GM19035 (cell line): ENCODE results near the gene ELOVL5.
A peak's percentile ranks its signal among the peaks of the same experiment; 100 is the strongest.

ENCODE experiments used
- ATAC-seq: cut with Tn5 transposase; IDR thresholded peaks from one replicate; pipeline ENCODE4 v1.9.1; 2021; ENCODE audit not compliant: unreplicated experiment

The ELOVL5 gene

GRCh38 chr6:53280207-53280606 is 68.5 kb downstream of the ELOVL5 start:
- ATAC-seq = no peak

- ATAC-seq = no peak
These were observed 69.5 kb downstream of the ELOVL5 start for GRCh38 chr6:53279293-53279692.

DNA sequence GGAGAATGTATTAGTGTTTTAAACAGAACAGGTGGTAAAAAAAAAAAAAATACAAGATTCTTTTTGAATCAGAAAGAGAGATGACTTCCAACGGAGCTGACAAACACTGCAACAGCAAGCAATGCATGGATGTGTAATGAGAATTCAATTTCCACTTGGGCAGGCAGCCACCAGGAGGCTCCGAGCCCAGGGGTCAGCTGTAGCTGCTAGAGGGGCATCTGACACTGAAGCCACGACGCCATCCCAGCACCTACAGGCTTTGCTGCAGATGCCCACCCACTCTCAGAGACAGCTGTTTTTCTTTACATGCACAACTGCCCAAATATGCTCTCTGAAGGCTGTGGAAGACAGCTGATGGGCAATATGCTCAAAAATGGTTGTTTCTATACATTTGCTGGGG is 75.4 kb downstream of the ELOVL5 start:
- ATAC-seq = no peak

- ATAC-seq = no peak
These were observed 78.9 kb downstream of the ELOVL5 start for GRCh38 chr6:53269827-53270226.

GRCh38 chr6:53268858-53269608 is 79.7 kb downstream of the ELOVL5 start:
- ATAC-seq = no peak

GRCh38 chr6:53266553-53267090 is 82.1 kb downstream of the ELOVL5 start:
- no peak for ATAC-seq

GRCh38 chr6:53264915-53265607 is 83.7 kb downstream of the ELOVL5 start:
- ATAC-seq = no peak

- ATAC-seq = no peak
These were observed 84.4 kb downstream of the ELOVL5 start for GRCh38 chr6:53264337-53264736.

DNA sequence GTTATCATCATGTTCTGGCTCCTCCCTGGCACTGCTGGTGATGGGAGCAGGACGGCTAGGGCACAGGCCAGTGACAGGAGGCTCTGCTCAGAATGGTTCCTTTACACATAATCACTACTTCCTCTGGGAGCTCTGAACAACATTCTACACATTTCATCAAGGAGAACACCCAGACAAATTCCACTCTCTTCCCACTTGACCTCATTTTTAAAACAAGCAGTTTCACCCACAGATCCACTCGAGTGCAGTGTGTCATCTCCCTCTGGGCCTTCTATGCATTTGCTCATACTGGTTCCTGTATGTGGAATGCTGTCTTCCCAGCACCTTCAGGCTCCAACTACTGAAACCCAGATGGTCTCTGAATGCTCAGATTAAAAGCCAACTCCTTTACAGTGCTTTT is 84.8 kb downstream of the ELOVL5 start:
- no peak for ATAC-seq

GRCh38 chr6:53259860-53260580 is 88.7 kb downstream of the ELOVL5 start:
- no peak for ATAC-seq

GRCh38 chr6:53258774-53259155 is 90.0 kb downstream of the ELOVL5 start:
- no peak for ATAC-seq

GRCh38 chr6:53258076-53258773 is 90.5 kb downstream of the ELOVL5 start:
- no peak for ATAC-seq

DNA sequence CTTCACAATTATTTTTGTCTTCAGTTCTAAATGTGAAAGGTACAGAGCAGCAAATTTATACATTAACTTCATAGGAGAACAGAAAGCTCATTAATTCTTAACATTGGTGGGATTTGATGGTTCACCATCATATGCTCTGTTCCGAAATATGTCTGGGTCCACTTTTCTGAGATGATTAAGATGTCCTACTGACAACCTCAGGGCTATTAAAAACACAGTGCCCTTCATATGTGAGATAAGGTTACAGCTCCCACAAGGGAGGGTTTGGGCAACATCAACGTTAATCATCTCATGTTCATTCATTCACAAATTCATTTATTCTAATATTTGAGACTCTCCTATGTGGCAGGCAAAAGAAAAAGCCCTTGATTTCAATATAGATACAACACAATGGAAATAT is 91.2 kb downstream of the ELOVL5 start:
- no peak for ATAC-seq

DNA sequence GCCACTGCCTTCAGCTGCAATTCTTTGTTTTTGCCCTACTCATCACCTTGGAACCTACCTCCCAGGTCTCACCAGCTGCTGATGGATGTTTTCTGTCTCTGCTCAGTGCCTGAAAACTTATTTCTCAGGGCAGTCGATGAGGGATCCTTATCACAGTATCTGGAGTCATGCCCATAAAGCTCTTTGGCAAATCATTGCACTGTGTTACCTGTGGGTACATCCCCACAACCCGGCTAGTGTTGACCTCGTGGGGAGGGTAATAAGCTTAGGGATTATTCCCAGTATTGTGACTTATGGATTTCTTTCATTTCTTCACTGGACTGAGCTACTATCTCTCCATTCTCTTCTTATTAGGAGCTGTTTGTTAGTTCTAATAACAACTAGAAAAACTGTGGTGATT is 91.7 kb downstream of the ELOVL5 start:
- ATAC-seq = no peak

DNA sequence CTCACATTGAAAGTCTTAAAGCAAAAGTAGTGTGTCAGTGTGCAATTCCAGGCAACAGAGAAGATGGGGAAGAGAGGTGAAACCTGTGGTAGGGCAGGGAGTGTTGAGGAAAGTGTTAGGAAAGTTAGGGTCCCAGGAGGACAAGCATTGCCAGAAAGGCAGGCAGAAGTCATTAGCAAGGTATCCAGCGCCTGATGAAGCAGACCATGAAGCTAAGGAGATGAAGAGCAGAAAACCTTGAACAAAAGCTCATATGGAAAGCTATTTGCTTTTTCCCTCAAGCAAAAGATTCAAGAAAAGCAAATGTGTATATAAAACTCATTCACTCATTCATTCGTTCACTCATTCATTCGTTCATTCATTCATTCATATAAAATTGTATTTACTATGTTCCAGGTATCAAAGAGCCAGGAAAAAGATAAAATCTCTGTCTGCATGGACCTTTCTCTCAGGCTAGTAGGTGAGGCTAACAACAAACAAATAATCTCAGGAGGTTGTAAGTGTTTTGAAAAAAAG is 96.5 kb downstream of the ELOVL5 start:
- ATAC-seq = no peak

GRCh38 chr6:53251033-53251672 is 97.6 kb downstream of the ELOVL5 start:
- no peak for ATAC-seq

DNA sequence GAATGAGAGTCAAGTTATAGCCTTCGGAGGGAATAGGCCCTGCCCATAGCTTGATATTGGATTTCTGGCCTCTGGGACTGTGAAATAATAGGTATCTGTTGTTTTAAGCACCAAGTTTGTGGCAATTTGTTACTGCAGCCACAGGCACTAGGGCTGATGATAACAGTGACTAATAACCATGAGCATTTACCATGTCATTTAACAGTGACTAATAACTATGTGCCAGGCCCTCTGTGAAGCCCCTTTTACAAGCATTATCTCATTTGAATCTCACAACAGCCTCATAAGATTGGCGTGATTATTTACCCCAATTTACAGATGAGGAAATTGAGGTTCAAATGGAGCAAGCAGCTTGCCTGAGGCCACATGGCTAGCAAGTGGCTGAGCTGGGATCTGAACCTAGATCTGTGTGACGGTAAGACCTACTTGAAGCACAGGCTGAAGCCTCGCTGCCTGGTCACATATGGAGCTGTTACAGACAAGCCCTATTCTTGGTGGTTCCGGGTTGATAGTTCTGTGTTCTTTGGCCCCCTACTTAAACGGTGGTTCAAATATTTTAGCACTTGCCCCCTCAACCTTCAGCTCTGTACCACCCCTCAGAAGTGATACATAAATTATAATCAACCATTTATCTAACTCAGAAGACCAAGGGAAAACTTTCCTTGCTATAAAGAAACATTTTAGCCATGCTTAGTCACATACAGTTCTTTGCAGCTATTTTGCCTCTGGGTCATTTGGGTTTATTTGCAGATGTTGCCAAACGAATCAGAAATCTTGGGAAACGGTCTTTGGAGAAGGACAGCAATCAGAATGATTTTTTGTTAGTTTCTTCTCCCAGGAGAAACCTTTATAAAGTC is 98.3 kb downstream of the ELOVL5 start:
- ATAC-seq = no peak

DNA sequence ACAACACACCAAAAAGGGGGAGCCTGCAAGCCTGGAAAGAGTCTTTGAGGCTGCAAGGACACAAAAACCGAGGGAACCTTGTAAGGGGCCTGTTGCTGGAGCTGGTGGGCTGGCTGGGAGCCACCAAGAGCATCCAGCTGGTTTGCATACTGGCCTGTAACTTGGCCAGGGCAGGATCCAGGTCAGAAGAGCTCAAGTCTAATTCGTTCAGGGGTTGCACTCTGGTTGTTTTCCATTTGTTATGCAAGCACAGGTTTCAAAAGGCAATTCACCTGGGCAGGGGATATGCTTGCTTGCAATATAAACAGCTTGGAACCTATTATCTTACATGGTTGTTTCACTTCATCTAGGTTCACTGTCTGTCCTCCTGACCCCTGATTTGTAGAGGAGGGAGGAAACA is 101.8 kb downstream of the ELOVL5 start:
- no peak for ATAC-seq

GRCh38 chr6:53244958-53245357 is 103.8 kb downstream of the ELOVL5 start:
- ATAC-seq = peak; percentile 73
